Activated CD4-positive, alpha-beta T cell treated with anti-CD3 and anti-CD28 coated beads, Interleukin-2, amount 50 U/mL, for 16 hours (primary cell): ENCODE data around the gene HNRNPF.
A peak's percentile ranks its signal among the peaks of the same experiment; 100 is the strongest.

Source experiments
- DNase-seq: peaks from one replicate; pipeline ENCODE4 v3.0.0-alpha.2; 2020

HNRNPF gene

DNA sequence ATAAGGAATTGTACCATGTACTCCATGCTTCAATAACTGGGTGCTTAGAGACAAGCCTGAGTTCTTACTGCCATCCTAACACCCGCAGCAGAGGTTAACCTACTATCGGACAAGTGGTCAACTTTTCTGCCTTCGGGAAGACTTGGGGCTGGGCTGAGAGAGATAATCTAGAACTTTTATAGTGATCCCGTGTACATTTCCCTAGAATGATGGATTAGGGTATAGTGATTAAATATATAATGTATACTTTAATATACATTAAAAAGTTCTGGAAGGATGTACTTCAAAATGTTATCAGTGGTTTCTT is 12.2 kb upstream of the HNRNPF start:
- no peak for DNase-seq

DNA sequence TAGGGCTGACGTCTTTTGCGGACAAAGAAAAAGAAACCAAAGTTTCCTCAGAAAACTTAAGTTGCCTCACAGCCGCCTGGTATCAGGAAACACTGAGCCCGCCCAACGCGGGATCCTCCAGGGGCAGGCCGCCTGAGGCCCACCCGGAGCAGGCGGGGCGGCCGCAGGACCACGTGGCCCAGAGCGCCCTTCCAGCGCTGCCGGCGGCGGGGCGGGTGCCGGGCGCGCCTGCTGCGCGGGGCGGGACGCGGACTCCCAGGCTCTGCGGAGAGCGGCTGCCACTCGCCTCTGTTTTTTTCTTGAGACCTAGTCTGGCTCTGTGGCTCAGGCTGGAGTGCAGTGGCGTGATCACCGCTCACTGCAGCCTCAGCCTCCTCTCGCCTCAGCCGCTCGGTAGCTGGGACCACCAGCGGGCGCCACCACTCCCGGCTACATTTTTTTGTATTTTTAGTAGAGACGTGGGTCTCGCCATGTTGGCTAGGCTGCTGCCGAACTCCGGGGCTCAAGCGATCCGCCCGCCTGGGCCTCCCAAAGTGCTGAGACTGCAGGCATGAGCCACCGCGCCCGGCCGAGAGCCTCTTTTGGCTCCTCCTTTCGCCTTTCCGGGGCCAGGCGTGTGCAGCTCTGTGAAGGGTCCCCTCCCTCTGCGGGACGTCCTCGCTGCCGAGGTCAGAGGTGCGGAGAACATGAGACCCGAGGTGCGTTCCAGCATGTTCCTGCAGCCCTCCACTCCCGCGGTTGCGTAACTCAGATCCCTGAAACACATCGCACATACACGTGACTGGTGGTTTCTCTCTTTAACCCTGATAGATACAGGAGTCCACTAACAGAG is 11.6 kb upstream of the HNRNPF start:
- peak; percentile 87 for DNase-seq

- no peak for DNase-seq
Observed at GRCh38 chr10:43419997-43420368, 11.0 kb upstream of the HNRNPF start.

DNA sequence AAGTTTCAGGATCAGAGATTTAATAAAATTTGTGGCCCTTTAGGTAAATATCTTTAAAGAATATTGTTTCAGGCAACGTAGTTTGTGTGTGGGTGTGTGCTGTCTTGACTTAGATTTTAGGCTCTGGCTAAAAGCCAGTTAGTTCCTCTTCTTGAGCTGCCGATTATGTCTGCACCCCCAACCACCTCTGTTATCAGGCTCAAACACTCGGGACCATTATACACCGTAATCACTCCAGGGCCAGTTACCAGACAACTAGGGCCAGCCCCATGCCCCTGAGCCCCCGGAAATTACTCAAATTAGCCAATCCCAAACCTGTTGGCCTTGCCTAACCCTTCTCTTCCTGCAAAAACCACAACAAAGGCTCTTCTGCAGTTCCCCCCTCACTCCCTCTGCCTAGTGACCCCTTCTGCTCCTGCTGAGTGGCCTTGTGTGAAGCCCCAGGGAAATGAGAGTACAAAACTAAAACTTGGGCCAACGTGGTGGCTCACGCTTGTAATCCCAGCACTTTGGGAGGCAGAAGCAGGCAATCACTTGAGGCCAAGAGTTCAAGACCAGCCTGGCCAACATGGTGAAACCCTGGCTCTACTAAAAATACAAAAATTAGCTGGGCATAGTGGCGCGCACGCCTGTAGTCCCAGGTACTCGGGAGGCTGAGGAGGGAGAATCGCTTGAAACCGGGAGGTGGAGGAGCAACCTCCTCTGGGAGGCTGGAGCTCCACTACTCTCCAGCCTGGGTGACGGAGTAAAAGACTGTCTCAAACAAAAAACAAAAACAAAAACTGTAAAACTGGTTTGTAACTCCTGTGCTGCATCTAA is 9.2 kb upstream of the HNRNPF start:
- peak; percentile 76 for DNase-seq

GRCh38 chr10:43415544-43415943 is 6.6 kb upstream of the HNRNPF start:
- no peak for DNase-seq

- no peak for DNase-seq
Observed at GRCh38 chr10:43411536-43411935, 2.5 kb upstream of the HNRNPF start.

GRCh38 chr10:43410345-43410744 is 1.4 kb upstream of the HNRNPF start:
- DNase-seq = no peak

DNA sequence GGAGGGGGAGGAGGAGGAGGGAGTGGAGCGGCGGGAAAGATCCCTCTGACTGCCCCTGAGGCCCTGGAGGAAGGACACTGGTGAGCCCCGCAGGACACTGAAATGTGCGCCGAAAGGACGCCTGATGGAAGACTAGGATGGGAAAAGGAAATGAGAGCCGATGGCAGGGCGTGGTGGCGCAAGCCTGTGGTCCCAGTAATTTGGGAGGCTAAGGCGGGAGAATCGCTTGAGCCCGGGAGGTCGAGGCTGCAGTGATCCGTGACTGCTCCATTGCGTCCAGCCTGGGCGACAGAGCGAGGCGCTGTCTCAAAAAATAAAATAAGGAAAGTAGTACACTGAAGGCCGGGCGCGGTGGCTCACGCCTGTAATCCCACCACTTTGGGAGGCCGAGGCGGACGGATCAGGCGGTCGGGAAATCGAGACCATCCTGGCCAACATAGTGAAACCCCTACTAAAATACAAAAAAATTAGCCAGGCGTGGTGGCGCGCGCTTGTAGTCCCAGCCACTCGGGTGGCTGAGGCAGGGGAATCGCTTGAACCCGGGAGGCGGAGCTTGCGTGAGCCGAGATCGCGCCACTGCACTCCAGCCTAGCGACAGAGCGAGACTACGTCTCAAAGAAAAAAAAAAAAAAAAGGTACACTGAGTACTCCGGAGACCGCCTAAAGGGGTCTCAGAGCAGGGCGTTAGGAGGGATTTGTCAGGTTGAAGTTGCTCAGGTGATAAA is 561 bp upstream of the HNRNPF start:
- DNase-seq = peak; percentile 82

- DNase-seq = no peak
Observed at GRCh38 chr10:43408331-43408709, 666 bp downstream of the HNRNPF start.

GRCh38 chr10:43407576-43408330 is 1.2 kb downstream of the HNRNPF start:
- peak; percentile 94 for DNase-seq

DNA sequence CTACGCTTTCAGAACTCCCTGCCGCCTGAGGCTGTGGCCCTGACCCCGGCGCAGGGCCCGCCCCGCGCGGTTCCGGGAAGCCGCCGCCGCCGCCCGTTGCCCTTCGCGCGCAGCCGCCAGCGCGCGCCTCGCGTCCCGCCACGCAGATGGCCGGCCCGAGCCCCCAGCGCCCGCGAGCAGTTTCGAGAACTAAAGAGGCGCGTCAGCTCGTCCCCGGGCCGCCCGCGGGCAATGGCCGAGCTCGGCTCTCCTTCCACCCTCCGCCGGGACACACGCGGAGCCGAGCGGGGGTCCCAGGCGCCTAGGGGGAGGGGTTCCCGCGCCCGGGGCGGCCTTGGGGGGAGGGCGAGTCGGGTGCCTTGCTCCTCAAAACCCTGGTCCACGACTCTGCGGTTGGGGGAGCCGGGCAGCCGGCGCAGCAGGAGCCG is 1.8 kb downstream of the HNRNPF start:
- DNase-seq = peak; percentile 60

- no peak for DNase-seq
Observed at GRCh38 chr10:43404704-43405084, 4.3 kb downstream of the HNRNPF start.

GRCh38 chr10:43403911-43404703 is 4.9 kb downstream of the HNRNPF start:
- DNase-seq = no peak

DNA sequence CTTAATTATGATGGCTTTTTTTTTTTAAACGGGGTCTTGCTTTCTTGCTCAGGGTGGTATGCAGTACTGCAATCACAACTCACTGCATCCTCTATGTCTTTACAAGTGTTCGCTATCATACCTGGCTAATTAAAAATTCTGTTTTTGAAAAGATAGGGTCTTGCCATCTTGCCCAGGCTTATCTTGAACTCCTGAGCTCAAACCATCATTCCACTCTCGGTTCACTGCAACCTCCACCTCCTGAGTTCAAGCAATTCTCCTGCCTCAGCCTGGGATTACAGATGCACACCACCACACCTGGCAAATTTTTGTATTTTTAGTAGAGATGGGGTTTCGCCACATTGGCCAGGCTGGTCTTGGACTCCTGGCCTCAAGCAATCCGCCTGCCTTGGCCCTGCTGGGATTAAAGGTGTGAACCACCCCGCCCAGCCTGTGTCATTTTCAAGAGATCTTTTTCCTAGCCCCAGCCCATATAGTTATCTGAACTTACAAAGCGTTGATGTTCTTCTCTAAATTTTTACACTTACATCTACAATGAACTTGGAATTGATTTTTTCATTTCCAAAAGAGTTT is 6.0 kb downstream of the HNRNPF start:
- no peak for DNase-seq

- no peak for DNase-seq
Observed at GRCh38 chr10:43402176-43402575, 6.8 kb downstream of the HNRNPF start.

- no peak for DNase-seq
Observed at GRCh38 chr10:43401627-43402026, 7.4 kb downstream of the HNRNPF start.

DNA sequence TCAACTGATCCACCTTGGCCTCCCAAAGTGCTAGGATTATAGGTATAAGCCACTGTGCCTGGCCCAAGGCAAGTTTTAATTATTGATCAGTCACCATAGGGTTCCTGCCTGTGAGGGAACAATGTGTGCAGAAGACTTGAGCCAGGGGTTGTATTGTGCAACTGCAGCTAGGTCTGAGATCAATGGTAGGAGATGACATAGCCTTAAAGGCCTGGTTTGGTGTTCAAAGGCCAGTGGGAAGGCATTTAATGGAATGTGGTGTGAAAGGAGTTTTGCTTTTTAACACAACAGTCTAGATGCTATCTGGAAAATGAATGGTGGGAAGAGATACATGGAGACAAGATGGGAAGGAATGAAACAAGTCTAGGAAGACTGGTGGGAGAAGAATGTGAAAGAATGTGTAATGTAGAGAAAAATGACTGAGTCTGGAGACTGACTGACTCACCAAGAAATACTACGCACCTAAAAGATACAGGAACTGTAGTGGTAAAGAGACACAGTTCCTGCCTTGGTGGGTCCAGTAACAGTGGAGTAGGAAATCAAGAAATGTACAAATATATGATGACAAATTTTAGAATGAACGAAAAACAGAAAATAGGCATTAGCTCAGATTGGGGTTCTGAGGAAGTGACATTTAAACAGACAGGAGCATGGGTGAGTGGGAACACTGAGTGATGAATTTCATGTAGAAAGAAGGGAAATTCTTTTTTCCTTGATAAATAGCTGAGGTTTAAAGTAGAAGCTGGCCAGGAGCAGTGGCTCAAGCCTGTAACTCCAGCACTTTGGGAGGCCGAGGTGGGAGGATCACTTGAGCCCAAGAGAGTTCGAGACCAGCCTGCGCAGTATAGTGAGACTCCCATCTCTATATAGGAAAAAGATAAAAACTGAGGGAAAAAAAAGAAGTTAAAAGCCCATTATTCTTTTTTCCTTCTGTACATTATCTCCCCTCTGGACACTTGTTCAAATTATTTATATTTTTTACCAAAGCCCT is 9.4 kb downstream of the HNRNPF start:
- DNase-seq = peak; percentile 65

DNA sequence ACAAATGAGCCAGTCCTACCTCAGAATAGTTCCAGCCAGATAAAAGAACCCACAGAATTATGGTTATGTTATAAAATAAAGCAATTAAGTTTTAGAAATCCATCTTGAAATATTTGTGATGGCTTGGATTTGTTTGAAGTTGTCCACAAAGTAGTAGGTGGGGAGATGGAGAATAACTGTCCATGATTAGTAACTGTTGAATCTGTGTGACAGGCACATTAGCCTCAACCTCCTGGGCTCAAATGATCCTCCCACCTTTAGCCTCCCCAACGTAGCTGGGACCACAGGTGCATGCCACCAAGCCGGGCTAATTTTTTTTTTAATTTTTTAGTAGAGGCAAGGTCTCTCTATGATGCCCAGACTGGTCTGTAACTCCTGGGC is 10.1 kb downstream of the HNRNPF start:
- DNase-seq = no peak

GRCh38 chr10:43396928-43397624 is 11.9 kb downstream of the HNRNPF start:
- peak; percentile 94 for DNase-seq
